Measurements from ENCODE around the gene PIK3R5. TPM values are rescaled to one million over a fixed set of nuclear protein-coding genes. Genes with fewer than 3 reads are reported as not detected.

Gene PIK3R5
- total RNA-seq, 2 donors from 2014 or later = 112 to 119 TPM

DNA sequence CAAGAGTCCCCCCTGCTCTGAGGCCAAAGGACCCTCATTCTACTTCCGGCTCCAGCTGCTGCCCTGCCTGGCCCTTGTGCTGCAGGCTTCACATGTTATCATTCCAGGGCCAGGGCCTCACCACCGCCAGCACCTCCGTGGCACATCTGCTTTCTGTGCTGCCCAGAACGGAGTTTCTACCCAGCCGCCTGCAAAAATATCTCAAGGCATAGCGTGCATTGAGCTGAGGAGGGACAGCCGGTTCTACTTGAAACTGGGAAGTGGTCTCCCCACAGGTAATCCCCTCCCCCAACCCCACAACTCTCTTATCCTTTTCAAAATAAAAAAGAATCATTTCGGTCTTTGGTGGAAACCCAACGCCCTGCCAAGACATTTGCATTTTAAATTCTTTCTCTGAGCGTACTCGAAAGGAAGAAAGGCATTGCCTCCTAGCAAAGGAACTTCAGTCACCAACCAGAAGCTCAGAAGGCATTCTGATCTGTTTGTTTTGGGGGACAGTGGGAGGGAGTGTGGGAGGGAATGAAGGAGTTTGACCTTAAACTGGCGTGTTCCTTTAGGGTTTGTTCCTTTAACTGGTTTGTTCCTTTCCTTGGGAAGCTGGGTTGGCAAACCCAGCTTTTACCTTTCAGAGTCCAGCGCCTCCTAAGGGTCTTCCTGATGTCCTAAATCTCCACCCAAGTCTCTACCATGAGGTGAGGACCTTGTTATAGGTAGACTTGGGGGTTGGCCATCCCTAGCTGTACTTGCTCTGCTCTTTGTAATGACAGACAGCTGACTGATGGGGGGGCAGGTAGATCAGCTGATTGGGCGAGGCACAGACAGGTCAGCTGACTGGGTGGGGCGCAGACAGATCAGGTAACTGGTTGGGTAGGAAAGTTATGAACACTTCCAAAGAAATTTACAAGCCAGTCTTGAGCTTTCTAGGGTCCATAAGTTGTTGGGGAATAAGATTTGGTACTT is 64.6 kb downstream of the PIK3R5 start:
- ATAC-seq (no peak), DNase-seq (ENCODE audit: low spot score) (peak; percentile 52)
- no peaks in the 10 kb centered on the region for H3K9me3 Mint-ChIP-seq
- peaks cover 34% of the 10 kb centered on the region for H3K36me3 Mint-ChIP-seq
- no peaks in the 10 kb centered on the region for H3K27me3 Mint-ChIP-seq
- peaks cover 62 to 66% of the 10 kb centered on the region in 2 donors for H3K4me1 Mint-ChIP-seq (ENCODE audit: low read depth in 2 of 2)
- H3K27ac Mint-ChIP-seq = peak overlapping the region; percentile 74
- peak overlapping the region; percentile 34 for H3K4me3 Mint-ChIP-seq

DNA sequence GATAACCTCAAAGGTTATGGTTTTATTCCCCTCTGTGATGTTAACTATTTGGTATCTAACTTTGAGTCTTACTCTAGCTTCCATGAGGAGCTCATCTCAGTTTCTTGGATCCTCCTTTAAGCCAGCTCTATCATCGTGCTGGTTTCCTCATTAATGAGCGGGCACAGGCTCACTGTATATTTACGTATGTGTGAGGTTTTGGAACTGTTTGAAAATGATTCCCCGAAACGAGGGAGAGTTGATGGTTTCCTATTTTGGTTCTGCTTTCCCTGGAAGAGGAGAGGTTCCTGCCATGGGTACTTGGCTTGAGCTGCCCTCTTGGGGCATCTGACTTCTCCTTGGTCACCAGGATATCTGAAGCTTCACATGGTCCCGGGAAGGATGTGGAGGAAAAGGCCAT is 65.3 kb downstream of the PIK3R5 start:
- H3K4me1 Mint-ChIP-seq (ENCODE audit: low read depth in 2 of 2) = peaks cover 65 to 66% of the 10 kb centered on the region in 2 donors
- ATAC-seq (no peak), DNase-seq (ENCODE audit: low spot score) (no peak)
- no peaks in the 10 kb centered on the region for H3K27me3 Mint-ChIP-seq
- peak overlapping the region; percentile 74 for H3K27ac Mint-ChIP-seq
- peak overlapping the region; percentile 45 for H3K4me3 Mint-ChIP-seq
- peaks cover 30% of the 10 kb centered on the region for H3K36me3 Mint-ChIP-seq
- H3K9me3 Mint-ChIP-seq = no peaks in the 10 kb centered on the region

DNA sequence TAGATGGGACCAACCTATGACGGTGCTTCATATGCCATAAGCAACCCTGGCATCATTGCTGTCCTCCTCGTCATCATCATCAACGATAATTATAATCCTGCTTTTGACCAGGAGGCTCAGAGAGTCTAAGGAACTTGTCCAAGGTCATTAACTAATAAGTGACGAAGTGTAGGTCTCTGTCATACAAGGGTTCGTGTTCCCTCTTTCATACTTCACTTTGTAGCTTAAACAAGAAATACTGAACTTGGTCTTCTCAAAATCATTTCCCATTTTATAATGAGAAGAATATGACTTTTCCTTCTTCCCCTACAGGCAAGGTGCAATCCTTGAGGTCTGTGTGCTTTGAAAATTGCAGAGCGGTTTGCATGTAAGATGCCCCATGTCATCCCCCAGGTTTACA is 66.9 kb downstream of the PIK3R5 start:
- H3K36me3 Mint-ChIP-seq = peaks cover 22% of the 10 kb centered on the region
- H3K4me1 Mint-ChIP-seq (ENCODE audit: low read depth in 2 of 2) = peaks cover 62 to 66% of the 10 kb centered on the region in 2 donors
- H3K4me3 Mint-ChIP-seq = peak overlapping the region; percentile 45
- peak; percentile 38 for DNase-seq (ENCODE audit: low spot score)
- no peaks in the 10 kb centered on the region for H3K27me3 Mint-ChIP-seq
- peak overlapping the region; percentile 74 for H3K27ac Mint-ChIP-seq
- ATAC-seq = no peak
- H3K9me3 Mint-ChIP-seq = no peaks in the 10 kb centered on the region

DNA sequence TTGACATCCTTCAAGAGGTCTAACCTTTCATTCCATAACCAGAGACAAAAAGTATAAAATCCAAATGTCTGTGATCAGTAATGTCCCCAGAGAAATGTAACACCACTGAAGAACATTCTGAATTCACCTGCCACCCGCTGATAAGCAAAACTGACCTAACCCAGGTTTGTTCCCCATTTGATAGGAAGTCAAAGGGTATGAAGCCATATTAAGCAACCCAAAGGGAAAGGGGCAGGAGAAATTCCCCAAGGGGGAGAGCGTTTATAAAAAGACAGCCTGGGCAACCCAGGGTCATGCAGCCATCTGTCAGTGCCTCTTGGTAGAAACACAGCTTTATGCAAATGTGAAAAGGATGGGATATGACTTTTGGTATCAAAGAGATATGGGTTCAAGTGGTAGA is 67.4 kb downstream of the PIK3R5 start:
- Mint-ChIP-seq H3K27ac (peak overlapping the region; percentile 74), H3K27me3 (no peaks in the 10 kb centered on the region), H3K4me3 (peak overlapping the region; percentile 48), H3K9me3 (no peaks in the 10 kb centered on the region), H3K36me3 (peaks cover 21% of the 10 kb centered on the region), H3K4me1 (ENCODE audit: low read depth in 2 of 2) (peaks cover 62 to 66% of the 10 kb centered on the region in 2 donors)
- DNase-seq (ENCODE audit: low spot score) (peak; percentile 15), ATAC-seq (no peak)

DNA sequence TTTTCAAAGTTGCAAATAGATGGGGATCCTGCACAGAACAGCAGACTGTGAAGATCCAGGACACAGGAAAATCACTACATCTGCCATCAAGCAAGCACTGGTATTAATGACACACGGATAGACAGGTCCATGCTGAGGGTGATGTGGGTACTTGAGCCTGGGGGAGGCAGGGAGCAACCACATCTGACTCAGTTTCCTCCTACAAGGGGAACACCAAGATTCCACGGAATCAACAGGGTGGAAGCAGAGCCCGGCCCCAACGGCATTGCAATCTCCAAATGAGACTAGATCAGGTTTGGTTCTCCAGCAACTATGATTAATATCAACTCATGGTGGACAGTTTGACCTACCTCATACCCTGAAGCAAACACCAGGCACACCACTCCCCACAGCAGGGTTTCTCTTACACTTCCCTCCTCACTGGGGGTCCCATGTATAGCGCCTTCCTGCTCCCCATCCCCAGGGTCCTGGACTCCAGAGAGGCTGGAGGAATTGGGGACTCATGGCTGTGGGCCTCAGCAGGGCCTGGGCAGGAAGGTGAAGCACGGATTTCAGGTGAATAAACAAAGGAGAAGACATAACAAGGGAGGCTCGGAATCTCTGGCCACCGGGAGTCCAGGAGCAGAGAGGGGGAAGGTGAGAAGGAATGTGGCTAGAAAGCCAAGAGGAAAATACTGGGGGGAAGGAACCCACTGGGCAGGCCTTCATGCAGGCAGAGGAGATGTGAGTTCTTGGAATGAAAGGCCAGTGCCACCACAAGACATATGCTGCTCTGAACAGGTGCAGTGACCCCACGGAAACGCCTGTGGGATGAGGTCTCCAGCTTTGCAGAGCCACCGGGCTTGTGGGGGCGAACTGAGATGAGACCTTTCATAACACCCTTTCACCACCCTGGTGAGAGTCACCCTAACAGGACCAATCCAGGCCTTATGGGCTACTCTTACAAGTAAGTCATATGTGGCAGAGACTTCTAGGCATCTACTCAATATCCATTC is 68.6 kb downstream of the PIK3R5 start:
- peaks cover 73 to 77% of the 10 kb centered on the region in 2 donors for H3K4me1 Mint-ChIP-seq (ENCODE audit: low read depth in 2 of 2)
- DNase-seq (ENCODE audit: low spot score) (peak; percentile 47), ATAC-seq (no peak)
- peak overlapping the region; percentile 36 for H3K4me3 Mint-ChIP-seq
- peaks cover 27% of the 10 kb centered on the region for H3K36me3 Mint-ChIP-seq
- peak overlapping the region; percentile 74 for H3K27ac Mint-ChIP-seq
- no peaks in the 10 kb centered on the region for H3K9me3 Mint-ChIP-seq
- no peaks in the 10 kb centered on the region for H3K27me3 Mint-ChIP-seq

DNA sequence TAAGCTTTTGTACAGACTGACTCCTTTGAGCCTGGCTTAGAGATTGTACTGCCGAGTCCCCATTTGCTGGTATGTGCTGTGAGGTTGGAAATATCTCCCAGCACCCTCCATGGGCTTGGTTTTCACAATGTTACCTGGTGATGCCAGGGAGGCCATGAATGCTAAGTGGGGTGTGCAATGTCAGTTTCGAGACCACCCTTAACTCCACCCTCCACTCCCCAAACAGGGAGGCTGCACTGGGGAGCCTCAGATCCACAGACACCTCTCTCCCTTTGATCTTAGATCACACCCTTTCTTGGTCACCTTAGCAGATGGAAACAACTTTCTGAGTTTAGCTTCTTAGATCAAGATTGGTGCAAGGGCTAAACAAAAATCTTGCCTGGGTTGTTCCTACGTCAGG is 69.4 kb downstream of the PIK3R5 start:
- peaks cover 21% of the 10 kb centered on the region for H3K36me3 Mint-ChIP-seq

DNA sequence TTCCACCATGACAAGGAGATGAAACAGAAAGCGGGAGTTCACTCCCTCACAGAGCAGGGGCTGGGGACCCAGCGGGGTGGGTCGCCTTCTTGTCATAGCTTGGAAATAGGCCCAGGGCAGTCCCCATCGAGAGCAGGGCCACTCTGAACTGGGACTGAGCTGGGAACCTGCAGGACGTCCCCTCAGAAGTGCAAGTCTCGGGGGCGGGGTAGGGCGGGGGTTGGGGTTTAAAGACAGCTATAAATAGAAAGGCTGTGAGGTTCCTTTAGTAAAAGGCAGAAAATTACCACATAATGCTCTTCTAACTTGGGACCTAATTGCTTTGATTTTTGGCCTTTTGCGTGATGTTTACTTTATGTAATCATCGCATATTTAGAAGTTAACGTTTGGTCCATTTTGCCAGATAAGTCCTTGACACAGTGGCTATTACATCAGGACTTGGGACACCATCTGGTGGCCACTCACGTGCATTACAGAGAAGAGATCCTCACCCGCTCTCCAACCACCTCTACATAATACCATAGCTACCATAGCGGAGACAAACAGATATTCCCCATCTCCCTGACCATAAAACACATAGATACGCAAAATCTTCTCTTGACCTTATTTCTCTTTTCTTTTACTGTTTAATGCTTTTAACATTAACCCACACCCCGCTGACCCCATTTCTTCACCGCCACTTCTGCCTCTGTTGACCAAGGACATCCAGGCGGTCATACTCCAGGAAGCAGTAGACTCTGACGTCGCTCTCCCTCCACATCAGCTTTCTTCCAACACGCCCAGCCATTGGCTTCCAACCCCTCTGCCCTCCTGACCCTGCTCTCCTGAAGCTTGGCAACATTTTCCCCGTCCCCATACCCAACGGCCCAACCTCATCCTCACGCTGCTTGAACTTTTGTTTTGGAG is 70.6 kb downstream of the PIK3R5 start:
- peak in 1 of 2 donors; percentile 39 for ATAC-seq
- Mint-ChIP-seq H3K9me3 (no peaks in the 10 kb centered on the region), H3K4me3 (no peak overlapping the region), H3K36me3 (peaks cover 21% of the 10 kb centered on the region), H3K4me1 (ENCODE audit: low read depth in 2 of 2) (peaks cover 62 to 66% of the 10 kb centered on the region in 2 donors), H3K27ac (peak overlapping the region; percentile 74), H3K27me3 (no peaks in the 10 kb centered on the region)
- peak; percentile 56 for DNase-seq (ENCODE audit: low spot score)

More for the DNA sequence above, 69.4 kb downstream of the PIK3R5 start:
- H3K27ac Mint-ChIP-seq = peak overlapping the region; percentile 74
- no peaks in the 10 kb centered on the region for H3K9me3 Mint-ChIP-seq
- peak; percentile 1 for DNase-seq (ENCODE audit: low spot score)
- H3K4me1 Mint-ChIP-seq (ENCODE audit: low read depth in 2 of 2) = peaks cover 67 to 71% of the 10 kb centered on the region in 2 donors
- no peak overlapping the region for H3K4me3 Mint-ChIP-seq
- H3K27me3 Mint-ChIP-seq = no peaks in the 10 kb centered on the region
- no peak for ATAC-seq

DNA sequence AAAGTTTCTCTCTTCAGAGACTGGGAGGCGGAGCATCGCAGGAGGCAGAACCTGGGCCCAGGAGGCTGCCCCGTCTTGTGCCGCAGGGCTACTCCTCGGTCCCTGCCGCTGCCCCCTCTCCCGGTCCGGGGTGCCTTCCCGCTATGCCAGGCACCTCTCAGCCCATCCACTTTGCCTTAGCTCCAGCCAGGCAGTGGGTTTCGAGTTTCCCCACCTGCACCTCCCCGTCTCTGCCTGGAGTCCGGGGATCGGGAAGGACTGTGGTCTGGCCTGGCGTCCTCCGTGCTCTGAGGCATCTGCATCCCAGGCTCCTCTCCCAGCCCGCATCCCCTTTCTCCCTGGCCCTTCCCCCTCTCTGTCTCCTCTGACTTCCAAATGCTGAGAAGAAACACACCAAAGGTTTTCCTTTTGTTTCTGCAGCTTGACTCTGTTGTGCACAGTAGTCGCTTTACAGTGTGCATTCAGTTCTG is 71.3 kb downstream of the PIK3R5 start:
- ATAC-seq (no peak), DNase-seq (ENCODE audit: low spot score) (peak; percentile 25)
- Mint-ChIP-seq H3K4me1 (ENCODE audit: low read depth in 2 of 2) (peaks cover 60 to 62% of the 10 kb centered on the region in 2 donors), H3K36me3 (peaks cover 21% of the 10 kb centered on the region), H3K4me3 (no peak overlapping the region), H3K27me3 (no peaks in the 10 kb centered on the region), H3K27ac (peak overlapping the region; percentile 74 to 95), H3K9me3 (no peaks in the 10 kb centered on the region)

DNA sequence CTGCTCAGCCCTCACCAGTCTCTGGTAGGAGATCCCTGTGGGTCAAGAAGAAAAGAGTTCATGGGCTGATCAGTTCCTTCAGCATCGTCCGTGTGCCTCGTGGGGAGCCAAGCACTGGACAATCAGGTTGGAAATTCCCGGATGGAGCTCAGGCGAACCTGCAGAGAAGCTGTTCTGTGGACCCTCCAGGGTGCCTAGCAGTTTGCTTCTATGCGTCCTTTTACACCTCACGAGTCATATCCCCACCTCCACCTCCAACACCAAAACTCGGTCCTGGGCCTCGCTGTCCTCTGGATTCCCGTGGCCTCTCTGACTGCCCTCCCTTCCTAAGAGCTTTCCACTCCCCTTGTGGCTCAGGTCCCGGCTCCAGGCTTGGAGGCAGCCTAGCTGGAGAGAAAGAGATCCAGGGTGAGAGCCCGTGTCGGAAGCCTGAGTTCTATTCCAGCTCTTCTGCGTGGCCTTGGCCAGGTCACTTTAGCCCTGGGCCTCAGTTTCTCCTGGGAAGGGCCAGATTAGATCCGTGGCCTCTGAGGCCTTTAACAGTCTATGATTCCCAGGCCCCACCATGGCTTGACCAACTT is 71.8 kb downstream of the PIK3R5 start:
- ATAC-seq (no peak), DNase-seq (ENCODE audit: low spot score) (no peak)
- no peaks in the 10 kb centered on the region for H3K27me3 Mint-ChIP-seq
- peak overlapping the region in 1 of 2 donors; percentile 95 for H3K27ac Mint-ChIP-seq
- H3K36me3 Mint-ChIP-seq = peaks cover 21% of the 10 kb centered on the region
- H3K9me3 Mint-ChIP-seq = no peaks in the 10 kb centered on the region
- peaks cover 54 to 57% of the 10 kb centered on the region in 2 donors for H3K4me1 Mint-ChIP-seq (ENCODE audit: low read depth in 2 of 2)
- no peak overlapping the region for H3K4me3 Mint-ChIP-seq

DNA sequence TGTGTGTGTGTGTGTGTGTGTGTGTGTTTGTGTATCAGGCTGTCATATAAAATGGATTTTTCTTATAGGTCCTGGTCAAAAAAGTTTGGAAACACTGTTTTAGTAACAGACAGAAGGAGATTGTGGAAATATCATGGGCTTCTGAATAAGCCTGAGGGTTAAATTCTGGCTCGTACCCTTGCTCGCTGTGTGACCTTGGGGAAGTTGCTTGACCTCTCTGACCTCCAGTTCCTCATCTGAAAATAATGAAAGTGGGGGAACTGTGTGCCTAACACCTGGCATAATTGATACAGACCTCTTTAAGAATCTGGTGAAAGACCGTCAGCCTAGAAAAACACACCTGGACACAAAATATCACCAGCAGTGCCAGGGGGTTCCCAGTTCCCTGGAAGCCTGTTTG is 72.4 kb downstream of the PIK3R5 start:
- H3K4me3 Mint-ChIP-seq = peak overlapping the region; percentile 25
- H3K27me3 Mint-ChIP-seq = no peaks in the 10 kb centered on the region
- H3K36me3 Mint-ChIP-seq = peaks cover 19% of the 10 kb centered on the region
- H3K9me3 Mint-ChIP-seq = no peaks in the 10 kb centered on the region
- DNase-seq (ENCODE audit: low spot score) (no peak), ATAC-seq (no peak)
- peak overlapping the region; percentile 67 to 95 for H3K27ac Mint-ChIP-seq
- peaks cover 48 to 50% of the 10 kb centered on the region in 2 donors for H3K4me1 Mint-ChIP-seq (ENCODE audit: low read depth in 2 of 2)

DNA sequence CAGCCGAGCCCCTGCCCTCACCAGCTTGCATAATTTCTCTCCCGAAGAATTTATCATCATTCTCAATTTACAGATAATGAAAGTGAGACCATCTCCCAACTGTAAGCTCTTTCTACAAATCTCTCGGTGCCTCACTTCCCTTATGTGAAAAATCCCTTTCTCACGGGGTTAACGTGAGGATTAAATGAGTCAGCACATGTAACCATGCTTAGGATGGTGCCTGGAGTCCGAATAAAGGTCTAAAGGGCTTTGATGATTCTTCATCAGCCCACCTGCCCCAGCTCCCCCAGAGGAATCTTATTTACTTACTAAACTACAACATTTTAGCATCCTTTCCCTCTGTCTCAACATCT is 73.2 kb downstream of the PIK3R5 start:
- ATAC-seq (peak; percentile 76 to 81), DNase-seq (ENCODE audit: low spot score) (peak; percentile 62)
- H3K9me3 Mint-ChIP-seq = no peaks in the 10 kb centered on the region
- no peaks in the 10 kb centered on the region for H3K27me3 Mint-ChIP-seq
- H3K4me3 Mint-ChIP-seq = peak overlapping the region; percentile 25
- peak overlapping the region; percentile 67 to 95 for H3K27ac Mint-ChIP-seq
- H3K36me3 Mint-ChIP-seq = peaks cover 15% of the 10 kb centered on the region
- peaks cover 42 to 43% of the 10 kb centered on the region in 2 donors for H3K4me1 Mint-ChIP-seq (ENCODE audit: low read depth in 2 of 2)

DNA sequence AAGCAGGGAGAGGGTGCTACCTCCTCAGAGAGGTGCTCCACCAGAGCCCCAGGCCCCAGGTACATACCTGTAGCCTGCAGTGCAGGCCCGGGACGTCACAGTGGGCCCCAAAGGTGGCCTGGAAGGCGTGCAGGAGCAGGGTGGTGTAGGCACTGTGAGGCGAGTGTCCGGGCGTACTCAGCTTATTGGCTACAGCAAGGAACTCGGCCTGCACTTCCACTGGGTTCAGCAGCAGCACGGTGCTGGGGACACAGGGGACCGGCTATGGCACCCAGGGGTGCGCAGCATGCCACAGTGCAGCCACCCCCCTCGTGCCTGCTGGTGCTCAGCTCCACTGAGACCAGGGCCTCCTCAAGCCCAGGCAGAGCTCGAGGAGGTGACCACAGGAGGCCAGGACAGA is 74.8 kb downstream of the PIK3R5 start:
- ATAC-seq (no peak), DNase-seq (ENCODE audit: low spot score) (peak; percentile 31)
- Mint-ChIP-seq H3K9me3 (no peaks in the 10 kb centered on the region), H3K4me3 (no peak overlapping the region), H3K36me3 (peaks cover 15% of the 10 kb centered on the region), H3K4me1 (ENCODE audit: low read depth in 2 of 2) (peaks cover 27 to 34% of the 10 kb centered on the region in 2 donors), H3K27me3 (no peaks in the 10 kb centered on the region), H3K27ac (no peak overlapping the region)

All from natural killer cell treated with Interleukin-12 subunit alpha and Interleukin-12 subunit beta and Interleukin-15 and Interleukin-18, amount 100 ng/mL, for 72 hours (primary cell).